GM20000 (cell line): ENCODE results near the gene REXO4.
A peak's percentile ranks its signal among the peaks of the same experiment; 100 is the strongest.

ENCODE experiments used
- DNase-seq: peaks from one replicate; pipeline ENCODE4 v3.0.0; 2012; ENCODE audit warnings: low spot score
- CTCF ChIP-seq: IDR thresholded peaks from 2 replicates; pipeline ENCODE4 v1.5.1; 2012; ENCODE audit warnings: mild to moderate bottlenecking, control low read depth; ENCODE audit errors: extremely low read depth, missing control alignments

REXO4 gene

GRCh38 chr9:133417541-133418461, at the start of gene REXO4:
TSS of gene REXO4 (minus strand) at chr9:133418010. CDS start at chr9:133417844, 166 bp downstream.
- TF ChIP-seq CTCF: no peak
- DNase-seq: peak; percentile 87

DNA sequence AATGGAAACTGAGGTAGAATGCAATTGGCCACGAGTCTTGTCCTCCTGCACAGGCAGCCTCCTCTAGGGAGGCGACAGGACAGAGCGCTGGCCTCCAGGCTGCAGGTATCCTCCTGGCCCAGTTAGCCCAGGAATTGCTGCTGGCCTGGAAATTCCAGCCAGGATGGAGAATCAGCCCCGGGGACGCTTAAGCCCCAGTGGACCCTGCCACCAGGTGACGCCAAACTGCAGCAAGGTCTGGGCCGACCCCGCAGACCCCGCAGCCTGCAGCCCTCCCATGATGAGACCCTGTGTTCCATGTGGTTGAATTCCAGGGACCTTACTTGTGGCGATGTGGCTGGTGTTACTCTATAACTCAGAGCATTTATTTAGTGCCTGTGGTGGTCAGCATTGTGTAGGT, 49.3 kb upstream of the REXO4 start:
- no peak for DNase-seq
- TF ChIP-seq CTCF: no peak

GRCh38 chr9:133465984-133466383, 48.2 kb upstream of the REXO4 start:
- TF ChIP-seq CTCF: no peak
- no peak for DNase-seq

DNA sequence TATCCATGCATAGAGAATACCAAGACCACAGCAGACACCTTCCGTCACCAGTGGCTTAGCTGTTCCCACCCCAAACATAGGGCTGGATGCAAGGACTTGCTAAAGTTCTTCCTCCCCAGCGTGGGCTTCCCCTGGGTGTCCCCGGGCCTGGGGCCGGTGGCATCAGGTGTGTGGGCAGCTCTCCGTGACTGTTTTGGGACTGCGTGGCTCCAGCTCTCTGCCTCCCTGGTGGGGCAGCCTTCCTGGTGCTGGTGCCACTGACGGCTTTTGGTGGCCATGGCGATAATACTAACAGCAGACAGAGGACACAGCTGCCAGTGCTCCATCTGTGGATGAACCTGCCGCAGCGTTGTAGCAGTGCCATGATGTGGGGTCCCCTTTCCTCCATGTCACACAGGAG, 46.8 kb upstream of the REXO4 start:
- no peak for DNase-seq
- no peak for TF ChIP-seq CTCF

GRCh38 chr9:133463864-133464615, 46.2 kb upstream of the REXO4 start:
- TF ChIP-seq CTCF: no peak
- no peak for DNase-seq

DNA sequence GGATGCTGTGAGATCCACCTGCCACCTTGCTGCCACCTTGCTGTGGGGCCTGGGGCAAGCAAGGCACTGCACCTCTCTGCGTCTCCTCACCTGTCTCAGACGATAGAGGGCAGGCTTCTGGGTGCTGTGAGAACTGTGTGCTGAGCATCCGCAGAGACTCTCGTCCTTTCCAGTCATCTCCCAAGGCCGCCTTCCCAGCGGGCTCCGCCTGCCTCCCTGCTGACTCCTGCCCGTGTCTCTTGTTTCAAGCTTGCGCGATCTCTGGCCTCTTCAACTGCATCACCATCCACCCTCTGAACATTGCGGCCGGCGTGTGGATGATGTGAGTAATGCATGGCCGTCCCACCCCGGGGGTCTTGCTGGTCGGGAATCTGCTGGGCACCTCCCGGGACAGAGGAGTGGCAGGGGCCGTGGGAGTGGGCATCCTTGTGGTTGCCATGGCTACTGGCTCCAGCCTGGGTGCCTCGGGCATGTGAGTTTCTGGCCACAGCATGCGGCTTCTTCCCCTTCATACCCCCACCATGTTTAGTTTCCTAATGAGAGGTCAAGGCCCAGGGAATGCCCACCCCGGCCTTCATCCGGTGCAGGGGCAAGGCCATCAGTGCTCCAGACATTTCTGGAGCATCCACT, 45.5 kb upstream of the REXO4 start:
- no peak for DNase-seq
- no peak for TF ChIP-seq CTCF

- TF ChIP-seq CTCF: no peak
Measured at GRCh38 chr9:133461975-133462374, 44.2 kb upstream of the REXO4 start.

More at GRCh38 chr9:133461975-133462374, 44.2 kb upstream of the REXO4 start:
- DNase-seq: no peak
